Activated CD4-positive, alpha-beta T cell treated with anti-CD3 and anti-CD28 coated beads, Interleukin-2, amount 50 U/mL, for 4 hours (primary cell): ENCODE results near the gene UGGT1.

ENCODE experiments used
- DNase-seq, 2 experiments: peaks; one replicate each; pipeline ENCODE4 v3.0.0-alpha.2; 2020

UGGT1 gene, protein sequence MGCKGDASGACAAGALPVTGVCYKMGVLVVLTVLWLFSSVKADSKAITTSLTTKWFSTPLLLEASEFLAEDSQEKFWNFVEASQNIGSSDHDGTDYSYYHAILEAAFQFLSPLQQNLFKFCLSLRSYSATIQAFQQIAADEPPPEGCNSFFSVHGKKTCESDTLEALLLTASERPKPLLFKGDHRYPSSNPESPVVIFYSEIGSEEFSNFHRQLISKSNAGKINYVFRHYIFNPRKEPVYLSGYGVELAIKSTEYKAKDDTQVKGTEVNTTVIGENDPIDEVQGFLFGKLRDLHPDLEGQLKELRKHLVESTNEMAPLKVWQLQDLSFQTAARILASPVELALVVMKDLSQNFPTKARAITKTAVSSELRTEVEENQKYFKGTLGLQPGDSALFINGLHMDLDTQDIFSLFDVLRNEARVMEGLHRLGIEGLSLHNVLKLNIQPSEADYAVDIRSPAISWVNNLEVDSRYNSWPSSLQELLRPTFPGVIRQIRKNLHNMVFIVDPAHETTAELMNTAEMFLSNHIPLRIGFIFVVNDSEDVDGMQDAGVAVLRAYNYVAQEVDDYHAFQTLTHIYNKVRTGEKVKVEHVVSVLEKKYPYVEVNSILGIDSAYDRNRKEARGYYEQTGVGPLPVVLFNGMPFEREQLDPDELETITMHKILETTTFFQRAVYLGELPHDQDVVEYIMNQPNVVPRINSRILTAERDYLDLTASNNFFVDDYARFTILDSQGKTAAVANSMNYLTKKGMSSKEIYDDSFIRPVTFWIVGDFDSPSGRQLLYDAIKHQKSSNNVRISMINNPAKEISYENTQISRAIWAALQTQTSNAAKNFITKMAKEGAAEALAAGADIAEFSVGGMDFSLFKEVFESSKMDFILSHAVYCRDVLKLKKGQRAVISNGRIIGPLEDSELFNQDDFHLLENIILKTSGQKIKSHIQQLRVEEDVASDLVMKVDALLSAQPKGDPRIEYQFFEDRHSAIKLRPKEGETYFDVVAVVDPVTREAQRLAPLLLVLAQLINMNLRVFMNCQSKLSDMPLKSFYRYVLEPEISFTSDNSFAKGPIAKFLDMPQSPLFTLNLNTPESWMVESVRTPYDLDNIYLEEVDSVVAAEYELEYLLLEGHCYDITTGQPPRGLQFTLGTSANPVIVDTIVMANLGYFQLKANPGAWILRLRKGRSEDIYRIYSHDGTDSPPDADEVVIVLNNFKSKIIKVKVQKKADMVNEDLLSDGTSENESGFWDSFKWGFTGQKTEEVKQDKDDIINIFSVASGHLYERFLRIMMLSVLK (N-terminal part only)

DNA sequence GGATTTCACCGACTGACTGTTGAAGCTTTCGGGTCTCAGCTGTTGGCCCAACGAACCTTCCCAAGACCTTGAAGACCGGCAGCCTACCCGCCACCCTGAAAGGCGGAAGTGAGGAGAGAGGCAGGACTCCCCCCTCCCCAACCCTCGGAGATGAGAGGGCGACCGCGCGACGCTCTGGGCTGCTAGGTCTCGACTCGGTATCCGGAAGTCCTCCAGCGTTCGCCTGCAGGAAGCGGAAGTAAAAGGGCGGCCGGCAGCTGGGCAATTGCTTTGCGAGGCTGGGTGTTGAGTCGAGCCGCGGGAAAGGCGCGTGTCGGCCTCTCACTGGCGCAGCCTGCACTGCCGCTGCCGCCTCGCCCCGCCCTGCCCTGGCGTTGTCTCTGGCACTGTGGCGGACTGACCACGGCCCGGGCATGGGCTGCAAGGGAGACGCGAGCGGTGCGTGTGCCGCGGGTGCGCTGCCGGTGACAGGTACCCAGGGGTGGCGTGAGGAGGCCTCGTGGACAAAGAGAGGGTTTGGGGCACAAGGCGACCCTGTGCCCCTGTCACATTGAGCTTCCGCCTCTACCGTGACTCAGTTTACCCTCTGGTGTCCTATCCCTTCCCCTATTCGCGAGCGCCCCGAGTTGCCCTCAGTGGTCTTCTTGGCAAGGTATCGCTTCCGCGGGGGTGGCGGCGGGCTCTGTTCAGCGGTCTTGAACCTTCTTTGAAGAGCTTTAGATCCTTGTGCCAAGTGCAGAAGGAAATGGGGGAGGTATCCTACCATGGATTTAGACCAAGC lies at the start of gene UGGT1:
Gene UGGT1 (plus strand): TSS at position 256 of the 781 bp plus-strand sequence. CDS start 158 bp downstream, at position 414.
- DNase-seq: peak; percentile 90 to 91

DNA sequence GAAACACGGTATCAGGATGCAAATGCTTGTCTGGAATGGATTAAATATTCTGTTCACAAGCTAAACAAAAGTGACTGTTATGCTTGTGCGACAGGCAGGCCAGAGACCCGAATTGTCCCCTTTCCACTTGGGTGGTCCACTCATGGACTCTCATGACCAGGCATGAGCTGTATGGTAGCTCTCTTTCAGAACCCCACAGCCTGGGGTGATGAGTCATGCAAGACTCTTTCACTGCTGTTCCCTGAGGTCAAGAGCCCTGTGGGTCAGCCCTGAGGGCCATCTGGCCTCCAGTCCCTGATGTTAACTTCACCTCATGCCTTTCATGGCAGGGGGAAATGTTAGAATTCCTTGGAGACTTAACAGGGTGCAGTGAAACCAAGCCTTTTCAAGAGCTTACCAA lies 49.4 kb upstream of the UGGT1 start:
- no peak for DNase-seq

DNA sequence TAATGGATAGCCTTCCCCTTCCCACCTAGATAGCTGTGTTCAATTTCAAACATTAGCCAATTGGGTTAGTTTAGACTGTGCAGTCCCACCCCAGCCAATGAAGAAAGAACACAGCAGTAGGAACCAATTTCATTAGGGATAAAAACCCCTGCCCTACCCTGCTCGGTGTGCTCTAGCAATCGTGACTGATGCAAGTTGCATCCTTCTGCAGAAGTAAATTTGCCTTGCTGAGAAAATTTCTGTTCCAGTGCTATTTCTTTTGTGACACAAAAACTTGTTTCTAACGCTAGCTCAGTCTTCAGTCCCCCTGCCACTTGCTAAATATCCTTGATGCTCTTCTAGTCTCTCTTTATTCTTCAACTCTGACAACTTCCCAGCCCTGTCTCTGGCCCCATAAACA lies 48.0 kb upstream of the UGGT1 start:
- DNase-seq: no peak

DNA sequence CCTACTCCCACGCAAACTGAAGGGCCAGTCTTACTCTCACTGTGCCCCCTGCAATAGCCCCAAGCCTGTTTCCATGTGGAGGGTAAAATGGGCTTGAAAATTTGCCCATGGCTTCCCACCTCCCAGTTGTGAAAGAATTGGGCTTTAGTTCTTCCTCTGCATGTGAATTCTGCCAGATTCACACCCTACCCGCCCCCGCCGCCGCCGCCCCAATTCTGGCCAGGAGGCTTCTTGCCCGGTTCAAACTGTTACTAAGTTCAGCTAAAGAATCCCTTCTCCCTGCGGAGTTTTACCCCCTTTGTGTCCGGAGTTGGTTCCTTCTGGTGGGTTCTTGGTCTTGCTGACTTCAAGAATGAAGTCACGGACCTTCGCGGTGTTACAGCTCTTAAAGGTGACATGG lies 37.7 kb upstream of the UGGT1 start:
- no peak for DNase-seq

DNA sequence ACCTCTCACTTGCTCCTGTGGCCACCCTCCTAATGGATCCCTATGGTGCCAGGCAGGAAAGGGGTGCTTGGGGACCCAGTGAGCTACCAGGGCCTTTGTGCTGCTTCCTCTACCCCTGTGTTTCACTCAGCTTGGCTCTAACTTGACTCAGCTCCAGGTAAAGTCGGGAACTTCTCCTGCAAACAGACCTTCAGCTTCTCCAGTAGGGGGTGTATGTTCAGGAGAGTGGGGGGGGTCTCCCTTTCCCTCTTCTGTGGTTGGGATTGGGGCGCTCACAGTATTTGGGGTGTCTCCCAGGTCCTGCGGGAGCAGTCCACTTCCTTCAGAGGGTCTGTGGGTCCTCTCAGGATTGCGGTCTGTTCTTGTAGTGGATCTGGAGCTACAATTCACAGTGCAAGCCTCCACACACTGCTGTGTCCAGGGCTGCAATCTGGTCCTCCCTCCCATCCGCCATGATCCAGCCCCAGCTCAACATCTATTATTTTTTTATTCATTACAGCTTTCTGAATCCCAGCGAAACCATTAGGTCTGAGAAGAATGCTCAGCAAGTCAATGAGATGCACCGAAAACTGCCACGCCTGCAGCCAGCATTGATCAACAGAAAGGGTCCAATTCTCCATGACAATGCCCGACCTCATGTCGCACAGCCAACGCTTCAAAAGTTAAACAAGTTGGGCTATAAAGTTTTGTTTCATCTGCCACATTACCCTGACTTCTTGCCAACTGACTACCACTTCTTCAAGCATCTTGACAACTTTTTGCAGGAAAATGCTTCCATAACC lies 36.7 kb upstream of the UGGT1 start:
- no peak for DNase-seq

DNA sequence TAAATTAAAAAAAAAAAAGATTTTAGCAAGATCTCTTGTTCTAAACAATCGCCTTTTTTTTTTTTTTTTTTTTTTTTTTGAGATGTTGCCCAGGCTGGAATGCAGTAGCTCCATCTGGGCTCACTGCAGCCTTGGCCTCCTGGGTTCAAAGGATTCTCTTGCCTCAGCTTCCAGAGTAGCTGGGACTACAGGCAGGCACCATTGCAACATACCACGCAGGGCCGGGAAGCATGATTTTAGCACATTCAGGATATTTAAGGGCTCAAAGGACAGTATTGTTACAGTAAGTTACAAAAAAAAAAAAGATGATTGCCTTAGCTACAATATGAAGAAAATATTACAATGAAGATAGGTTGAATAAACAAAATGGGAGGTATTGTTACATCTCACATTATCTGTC lies 33.7 kb upstream of the UGGT1 start:
- no peak for DNase-seq

DNA sequence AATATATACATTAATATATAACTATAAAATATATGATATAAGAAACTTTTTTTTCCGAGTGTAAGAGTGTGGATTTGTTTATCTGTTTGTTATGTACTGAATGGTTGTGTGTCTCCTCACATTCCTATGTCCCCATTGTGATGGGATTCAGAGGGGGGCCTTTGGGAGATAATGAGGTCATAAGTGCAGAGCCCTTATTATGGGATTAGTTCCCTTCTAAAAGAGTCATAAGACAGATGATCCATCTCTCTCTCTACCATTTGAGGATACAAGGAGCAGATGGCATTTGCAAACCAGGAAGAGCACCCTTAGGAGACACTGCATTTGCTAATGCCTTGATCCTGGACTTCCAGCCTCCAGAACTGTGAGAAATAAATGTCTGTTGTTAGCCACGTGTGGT lies 32.9 kb upstream of the UGGT1 start:
- no peak for DNase-seq

DNA sequence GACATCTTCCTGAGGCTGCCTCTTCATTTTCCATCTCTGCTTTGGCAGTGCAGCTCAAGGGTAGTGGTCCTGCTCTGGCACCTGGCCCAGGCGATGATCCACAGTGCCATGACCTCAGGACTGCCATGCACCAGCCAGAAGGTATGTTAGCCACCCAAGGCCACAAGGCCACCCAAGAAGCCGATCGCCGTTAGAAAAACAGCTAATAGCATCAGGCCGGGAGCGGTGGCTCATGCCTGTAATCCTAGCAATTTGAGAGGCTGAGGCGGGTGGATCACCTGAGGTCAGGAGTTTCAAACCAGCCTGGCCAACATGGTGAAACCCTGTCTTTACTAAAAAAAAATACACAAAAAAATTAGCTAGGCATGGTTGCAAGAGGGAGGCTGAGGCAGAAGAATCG lies 28.4 kb upstream of the UGGT1 start:
- no peak for DNase-seq

DNA sequence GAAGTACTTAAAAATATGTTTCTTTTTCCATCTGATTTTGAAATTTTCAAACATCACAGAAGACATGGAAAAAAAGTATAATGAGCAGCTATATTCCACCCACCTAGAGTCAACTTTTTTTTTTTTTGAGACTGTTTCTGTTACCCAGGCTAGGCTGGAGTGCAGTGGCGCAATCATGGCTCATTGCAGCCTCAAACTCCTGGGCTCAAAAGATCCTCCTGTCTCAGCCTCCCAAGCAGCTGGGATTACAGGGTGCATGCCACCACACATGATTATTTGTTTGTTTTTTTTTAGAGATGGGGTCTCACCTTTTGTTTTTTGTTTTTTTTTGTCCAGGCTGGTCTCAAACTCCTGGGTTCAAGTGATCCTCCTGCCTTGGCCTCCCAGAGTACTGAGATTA lies 26.6 kb upstream of the UGGT1 start:
- DNase-seq: no peak

DNA sequence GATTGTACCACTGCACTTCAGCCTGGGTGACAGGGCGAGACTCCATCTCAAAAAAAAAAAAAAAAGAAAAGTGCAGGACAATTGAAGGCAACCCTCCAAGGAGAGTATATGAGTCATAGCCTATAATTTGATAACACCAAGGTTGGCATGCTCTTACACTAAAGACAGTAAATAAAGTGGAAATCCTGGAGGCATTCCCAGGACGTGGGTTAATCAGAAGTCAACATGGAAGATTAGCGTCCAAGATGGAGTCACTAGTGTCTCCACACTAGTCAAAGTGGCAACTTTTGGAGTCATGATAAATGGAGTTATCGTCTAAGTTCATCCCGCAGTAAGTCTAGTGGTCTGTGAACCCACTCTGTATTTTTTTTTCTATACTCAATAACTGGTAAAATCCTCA lies 21.2 kb upstream of the UGGT1 start:
- DNase-seq: no peak

DNA sequence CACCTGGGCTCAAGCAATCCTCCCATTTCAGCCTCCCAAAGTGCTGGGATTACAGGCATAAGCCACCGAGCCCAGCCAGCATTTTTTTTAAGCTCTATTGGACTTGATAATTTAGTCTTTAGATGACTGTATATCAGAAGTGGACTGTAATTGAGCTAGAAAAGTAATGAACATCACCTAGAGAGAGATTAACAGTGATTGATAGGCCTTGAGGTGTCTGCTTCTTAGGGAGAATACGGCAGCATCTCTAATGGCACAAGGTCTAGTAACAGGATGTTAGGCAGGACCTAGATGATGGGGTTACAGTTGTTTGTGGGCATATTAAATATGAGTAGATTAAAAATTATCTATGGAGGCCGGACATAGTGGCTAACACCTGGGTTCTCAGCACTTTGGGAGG lies 17.7 kb upstream of the UGGT1 start:
- no peak for DNase-seq

DNA sequence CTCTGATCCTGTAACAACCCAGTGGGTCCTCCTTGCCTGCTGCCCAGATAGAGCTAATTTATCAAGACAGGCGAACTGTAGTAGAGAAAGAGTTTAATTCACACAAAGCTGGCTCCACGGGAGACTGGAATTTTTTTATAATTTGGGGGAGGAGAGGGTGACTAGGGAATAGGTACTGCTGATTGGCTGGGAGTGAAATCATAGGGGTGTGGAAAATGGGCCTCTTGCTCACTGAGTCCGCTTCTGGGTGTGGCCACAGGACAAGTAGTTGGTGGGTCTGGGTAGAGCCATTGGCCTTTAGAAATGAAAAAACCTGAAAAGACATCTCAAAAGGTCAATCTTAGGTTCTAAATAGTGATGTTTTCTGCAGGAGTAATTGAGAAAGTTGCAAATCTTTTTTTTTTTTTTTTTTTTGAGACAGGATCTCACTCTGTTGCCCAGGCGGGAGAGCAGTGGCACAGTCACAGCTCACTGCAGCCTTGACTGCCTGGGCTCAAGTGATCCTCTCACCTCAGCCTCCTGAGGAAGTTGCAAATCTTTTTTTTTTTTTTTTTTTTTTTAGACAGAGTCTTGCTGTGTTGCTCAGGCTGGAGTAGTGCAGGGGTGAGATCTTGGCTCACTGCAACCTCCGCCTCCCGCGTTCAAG lies 14.4 kb upstream of the UGGT1 start:
- DNase-seq: no peak

DNA sequence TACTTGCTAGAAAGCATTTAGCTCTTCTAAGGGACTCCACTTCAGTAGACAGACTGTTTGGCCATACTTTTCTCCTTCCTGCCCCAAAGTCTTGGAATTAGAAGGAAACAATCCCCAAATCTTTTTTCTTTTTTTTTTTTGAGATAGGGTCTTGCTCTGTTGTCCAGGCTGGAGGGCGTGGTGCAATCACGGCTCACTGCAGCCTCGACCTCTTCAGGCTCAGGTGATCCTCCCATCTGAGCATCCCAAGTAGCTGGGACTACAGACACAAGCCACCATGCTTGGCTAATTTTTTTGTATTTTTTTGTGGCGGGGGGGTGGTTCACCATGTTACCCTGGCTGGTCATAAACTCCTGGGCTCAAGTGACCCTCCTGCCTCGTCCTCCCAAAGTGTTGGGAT lies 6.2 kb upstream of the UGGT1 start:
- DNase-seq: no peak

DNA sequence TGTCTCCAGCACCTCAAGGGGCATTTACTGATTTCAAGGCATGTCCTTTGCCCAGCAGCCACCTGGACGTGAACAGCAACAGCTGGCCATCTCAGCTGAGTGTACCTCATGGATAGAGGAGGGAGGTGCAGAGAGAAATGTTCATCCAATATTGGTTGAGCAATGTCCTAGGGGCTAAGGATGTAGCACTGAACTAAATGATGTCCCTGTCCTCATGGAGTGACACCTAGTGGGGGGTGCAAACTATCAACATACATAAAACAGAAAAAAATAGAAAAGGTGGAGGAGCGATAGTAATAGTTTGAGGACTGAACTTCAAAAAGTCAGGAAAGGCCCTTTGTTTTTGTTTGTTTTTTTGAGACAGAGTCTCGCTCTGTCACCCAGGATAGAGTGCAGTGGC lies 4.8 kb upstream of the UGGT1 start:
- no peak for DNase-seq

DNA sequence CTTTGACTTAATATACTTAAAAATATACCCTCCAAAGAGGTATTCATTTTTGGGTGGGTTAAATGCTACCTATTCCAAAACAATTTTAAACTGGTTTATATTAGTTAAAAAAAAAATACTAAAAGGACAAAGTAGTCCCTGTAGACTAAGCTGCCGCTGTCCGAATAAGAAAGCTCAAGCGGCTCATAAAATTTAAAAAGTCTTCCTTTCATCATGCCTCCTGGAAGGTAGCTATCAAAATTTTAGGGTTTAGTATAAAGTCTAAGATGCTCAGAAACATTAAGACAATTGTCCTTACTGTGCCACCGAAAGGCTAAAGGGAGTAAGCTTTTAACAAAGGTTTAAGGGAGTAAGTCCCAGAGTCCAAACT lies 440 bp upstream of the UGGT1 start:
- no peak for DNase-seq

DNA sequence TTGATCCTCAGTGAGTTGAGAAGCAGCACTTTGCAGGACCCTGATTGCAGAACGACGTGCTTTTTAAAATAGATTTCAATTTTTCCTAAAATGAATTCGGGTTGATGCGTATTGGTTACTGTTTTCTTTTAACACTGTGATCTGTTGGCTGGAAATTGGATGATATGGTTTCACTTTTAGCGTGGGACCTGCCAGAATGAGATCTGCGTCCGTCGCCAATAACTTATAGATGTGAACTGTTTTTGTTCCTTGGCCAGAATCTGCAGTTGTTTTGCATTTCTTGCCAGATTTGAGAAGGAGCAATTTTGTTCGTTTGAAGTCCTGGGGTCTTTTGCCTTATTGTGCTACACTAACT lies 703 bp downstream of the UGGT1 start:
- no peak for DNase-seq

DNA sequence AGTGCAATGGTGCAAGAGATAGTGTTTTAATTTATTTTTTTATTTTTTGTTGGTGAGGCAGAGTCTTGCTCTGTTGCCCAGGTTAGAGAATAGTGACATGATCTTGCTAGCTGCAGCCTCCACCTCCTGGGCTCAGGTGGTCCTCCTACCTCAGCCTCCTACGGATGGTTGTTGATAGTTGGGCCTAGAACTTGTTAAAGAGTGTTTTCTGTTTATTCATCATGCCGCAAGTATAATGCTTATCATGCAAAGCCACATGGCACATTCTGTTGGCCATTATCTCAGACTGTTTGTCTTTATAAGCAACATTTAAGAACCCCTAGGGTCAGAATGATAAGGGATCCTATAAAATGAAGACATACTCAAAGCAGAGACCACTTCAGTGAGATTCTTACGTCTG lies 1.7 kb downstream of the UGGT1 start:
- no peak for DNase-seq

DNA sequence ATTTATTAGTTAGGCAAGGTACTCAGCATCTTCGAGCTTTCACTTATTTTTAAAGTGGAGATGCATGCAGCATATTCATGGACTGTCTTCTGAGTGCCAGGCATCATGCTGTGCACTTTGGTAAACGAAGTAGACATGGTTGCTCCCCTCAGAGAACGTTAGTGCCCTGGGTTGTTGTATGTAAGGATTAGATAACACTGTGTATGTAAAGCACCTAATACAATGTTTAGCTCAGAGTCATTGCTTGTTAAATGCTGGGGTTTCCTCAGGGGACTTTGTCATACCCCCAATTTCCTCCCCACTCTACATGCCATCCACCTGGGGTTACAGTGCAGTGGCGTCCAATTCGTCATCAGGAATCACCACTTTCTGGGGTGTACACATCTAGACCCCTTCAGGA lies 2.8 kb downstream of the UGGT1 start:
- no peak for DNase-seq

DNA sequence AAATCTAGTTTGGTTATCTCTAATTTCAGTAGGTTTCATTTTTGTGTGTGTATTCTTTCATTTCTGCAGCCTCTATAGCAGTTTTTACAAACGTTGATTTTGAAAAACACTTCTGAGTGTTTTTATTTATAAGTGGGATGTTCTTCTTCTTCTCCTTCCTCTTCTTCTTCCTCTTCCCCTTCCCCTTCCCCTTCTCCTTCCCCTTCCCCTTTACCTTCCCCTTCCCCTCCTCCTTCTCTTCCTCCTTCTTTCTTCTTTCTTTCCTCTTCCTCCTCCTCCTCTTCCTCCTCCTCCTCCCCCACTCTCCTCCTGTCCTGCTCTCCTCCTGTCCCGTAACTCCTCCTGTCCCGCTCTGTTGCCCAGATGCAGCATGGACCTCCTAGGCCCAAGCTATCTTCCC lies 4.2 kb downstream of the UGGT1 start:
- no peak for DNase-seq

DNA sequence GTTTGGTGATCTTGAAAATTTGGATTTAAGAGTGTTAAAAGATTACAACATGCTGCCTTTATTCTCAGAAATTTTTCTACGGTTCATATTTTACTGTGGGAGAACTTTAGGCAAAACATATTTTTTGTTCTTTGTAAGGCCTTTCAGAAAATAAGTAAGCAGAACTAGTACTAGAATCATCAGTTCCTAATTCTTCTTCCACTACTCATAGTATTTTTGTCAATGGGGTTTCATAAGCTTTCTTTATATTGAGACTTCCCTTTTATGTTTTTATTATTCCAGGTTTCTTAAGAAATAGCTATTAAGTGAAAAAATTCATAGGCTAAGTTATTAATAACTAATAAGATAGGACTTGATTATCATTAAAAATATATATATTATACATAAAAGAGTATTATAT lies 12.4 kb downstream of the UGGT1 start:
- DNase-seq: no peak

DNA sequence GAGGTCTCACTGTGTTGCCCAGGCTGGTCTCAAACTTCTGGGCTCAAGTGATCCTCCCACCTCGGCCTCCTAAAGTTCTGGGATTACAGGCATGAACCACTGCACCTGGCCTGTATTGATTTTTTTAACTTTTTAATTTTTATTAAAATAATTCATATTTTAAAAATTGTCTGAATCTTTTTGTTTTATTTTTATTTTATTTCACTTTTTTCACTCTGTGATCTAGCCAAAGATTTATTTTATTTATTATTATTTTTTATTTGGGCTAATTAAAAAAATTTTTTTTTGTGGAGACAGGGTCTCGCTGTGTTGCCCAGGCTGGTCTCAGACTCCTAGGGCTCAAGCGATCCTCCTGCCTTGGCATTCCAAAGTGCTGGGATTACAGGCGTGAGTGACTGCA lies 14.1 kb downstream of the UGGT1 start:
- no peak for DNase-seq
